ENCODE measurements around the gene FAM204A. TPM values are rescaled to one million over a fixed set of nuclear protein-coding genes. Genes with fewer than 3 reads are reported as not detected.

FAM204A gene
- total and polyA plus RNA-seq, 12 donors: 9.8 to 63.1 (median 43.7) TPM

- Histone ChIP-seq H3K4me1 (replicated peaks in 1 of 2) (no peaks in the 10 kb centered on the region), H3K4me3 (no peak overlapping the region), H3K27me3 (no peaks in the 10 kb centered on the region), H3K36me3 (replicated peaks in 1 of 2) (peaks cover 0 to 3% of the 10 kb centered on the region in 2 donors), H3K27ac (no peak overlapping the region), H3K9me3 (replicated peaks in 1 of 3) (no peaks in the 10 kb centered on the region)
- no peak for DNase-seq
- TF ChIP-seq POLR2A (IDR thresholded peaks at IDR 0.05) (no peak), CTCF (IDR thresholded peaks at IDR 0.05) (no peak)
- intact Hi-C loops (cut with DNase I): no loop called here
- WGBS, 4 donors: 84 to 91% (median 88%) methylated on average over 4 of the region's 4 CpGs
Measured at GRCh38 chr10:118314882-118315281, 27.2 kb downstream of the FAM204A start.

- Histone ChIP-seq H3K27ac (no peak overlapping the region), H3K4me1 (replicated peaks in 1 of 2) (no peaks in the 10 kb centered on the region), H3K36me3 (replicated peaks in 1 of 2) (peaks cover 0 to 3% of the 10 kb centered on the region in 2 donors), H3K9me3 (replicated peaks in 1 of 3) (no peaks in the 10 kb centered on the region), H3K27me3 (no peaks in the 10 kb centered on the region), H3K4me3 (no peak overlapping the region)
- DNase-seq: no peak
- 50 to 88% (median 71%) methylated on average over 2 of the region's 2 CpGs for WGBS, 4 donors
- intact Hi-C loops (cut with DNase I): no loop called here
- TF ChIP-seq POLR2A (IDR thresholded peaks at IDR 0.05) (no peak), CTCF (IDR thresholded peaks at IDR 0.05) (no peak)
Measured at GRCh38 chr10:118311505-118311904, 30.6 kb downstream of the FAM204A start.

- 67 to 80% (median 78%) methylated on average over 2 of the region's 2 CpGs for WGBS, 4 donors
- no peak overlapping the region for H3K27ac ChIP-seq
- intact Hi-C loops (cut with DNase I): no loop called here
- no peaks in the 10 kb centered on the region for H3K4me1 ChIP-seq (replicated peaks in 1 of 2)
- no peaks in the 10 kb centered on the region for H3K9me3 ChIP-seq (replicated peaks in 1 of 3)
- no peak for TF ChIP-seq CTCF (IDR thresholded peaks at IDR 0.05)
- TF ChIP-seq POLR2A (IDR thresholded peaks at IDR 0.05): no peak
- no peak overlapping the region for H3K4me3 ChIP-seq
- no peak for DNase-seq
- peaks cover 0 to 3% of the 10 kb centered on the region in 2 donors for H3K36me3 ChIP-seq (replicated peaks in 1 of 2)
- no peaks in the 10 kb centered on the region for H3K27me3 ChIP-seq
Measured at GRCh38 chr10:118310822-118311221, 31.3 kb downstream of the FAM204A start.

GRCh38 chr10:118309911-118310310, 32.2 kb downstream of the FAM204A start:
- Histone ChIP-seq H3K36me3 (replicated peaks in 1 of 2) (peaks cover 0 to 11% of the 10 kb centered on the region in 2 donors), H3K4me1 (replicated peaks in 1 of 2) (no peaks in the 10 kb centered on the region), H3K27me3 (no peaks in the 10 kb centered on the region), H3K27ac (no peak overlapping the region), H3K9me3 (replicated peaks in 1 of 3) (no peaks in the 10 kb centered on the region), H3K4me3 (no peak overlapping the region)
- TF ChIP-seq POLR2A (IDR thresholded peaks at IDR 0.05) (no peak), CTCF (IDR thresholded peaks at IDR 0.05) (no peak)
- WGBS, 4 donors: 48 to 67% (median 54%) methylated on average over 2 of the region's 2 CpGs
- no peak for DNase-seq
- intact Hi-C loops (cut with DNase I): no loop called here

Data from adrenal gland (tissue), 12 donors.